Measurements from ENCODE around the gene EHD1.
A peak's percentile ranks its signal among the peaks of the same experiment; 100 is the strongest.

Gene EHD1

DNA sequence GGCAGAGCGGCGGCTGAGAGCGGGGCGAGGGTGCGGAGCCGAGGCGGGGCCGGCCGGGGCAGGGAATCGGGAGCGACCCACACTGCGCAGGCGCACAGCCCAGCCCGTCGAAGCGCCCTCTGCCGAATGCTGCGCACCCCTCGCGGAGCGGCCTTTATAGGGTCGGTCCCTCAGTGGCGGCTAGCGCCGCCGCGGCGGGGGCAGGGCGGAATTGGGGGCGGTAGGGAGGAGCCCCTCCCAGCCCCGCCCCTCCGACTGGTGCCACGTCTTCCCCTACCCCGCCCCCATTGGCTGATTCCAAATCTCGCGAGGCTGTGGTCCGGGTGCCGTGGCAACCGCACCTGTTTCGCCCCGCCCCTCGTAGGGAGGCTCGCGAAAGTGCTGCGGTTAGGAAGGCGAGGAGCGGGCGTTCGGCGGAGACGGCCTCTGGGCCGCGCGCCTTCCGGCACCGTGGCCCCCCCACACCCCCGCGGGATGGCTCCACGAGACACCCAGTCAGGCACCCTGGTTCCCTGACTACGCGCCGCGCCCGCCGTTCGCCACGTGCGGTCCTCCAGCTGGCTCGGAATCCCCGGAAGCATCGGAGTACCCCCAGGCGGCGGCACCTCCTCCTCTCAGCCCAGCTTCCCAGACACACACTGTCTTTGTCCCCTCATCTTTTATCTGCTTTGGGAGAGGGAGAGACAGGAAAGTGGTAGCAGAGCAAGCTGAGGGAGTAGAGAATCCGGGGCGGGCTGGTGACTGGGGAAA is at the start of gene EHD1:
TSS of gene EHD1 (minus strand) at position 128 of the 750 bp plus-strand sequence. CDS start 157 bp downstream, outside the sequence.
- DNase-seq (ENCODE audit: low read depth, low spot score), result peak; percentile 99

GRCh38 chr11:64926689-64927088 is 48.3 kb upstream of the EHD1 start:
- DNase-seq (ENCODE audit: low read depth, low spot score), result no peak

DNA sequence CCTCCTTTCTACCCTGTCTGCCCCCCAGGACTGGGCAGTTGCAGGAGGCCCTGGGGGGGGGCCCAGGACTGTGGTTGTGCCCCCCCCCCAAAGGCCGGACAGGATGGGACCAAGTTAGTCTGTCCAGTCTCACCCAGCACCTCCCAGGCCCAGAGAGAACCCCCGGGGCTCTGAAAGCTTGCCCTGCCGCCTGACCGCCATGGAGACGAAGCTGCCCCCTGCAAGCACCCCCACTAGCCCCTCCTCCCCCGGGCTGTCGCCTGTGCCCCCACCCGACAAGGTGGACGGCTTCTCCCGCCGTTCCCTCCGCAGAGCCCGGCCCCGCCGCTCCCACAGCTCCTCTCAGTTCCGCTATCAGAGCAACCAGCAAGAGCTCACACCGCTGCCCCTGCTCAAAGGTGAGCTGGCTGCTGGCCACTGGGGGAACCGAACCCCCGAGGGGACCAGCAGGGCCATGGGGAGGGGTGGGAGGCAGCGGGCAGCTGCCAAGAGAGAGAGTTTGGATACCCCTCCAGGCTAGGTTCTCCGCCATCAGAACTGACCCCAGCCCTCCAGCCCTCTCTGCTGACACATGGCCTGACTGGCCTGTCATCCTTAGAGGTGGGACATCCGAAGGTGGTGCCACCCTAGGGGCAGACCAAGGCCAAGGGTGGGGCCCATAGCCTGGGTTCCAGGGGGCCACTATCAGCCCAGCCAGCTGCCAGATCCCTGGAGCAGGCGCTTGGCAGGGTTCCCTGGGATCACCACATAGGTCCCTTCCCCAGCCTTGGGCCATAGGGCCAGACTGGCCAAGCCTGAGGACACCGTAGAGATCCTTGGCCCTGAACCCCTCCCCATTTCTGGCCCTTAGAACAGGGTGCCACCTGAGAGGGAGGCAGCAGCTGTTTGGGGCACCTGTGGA is 47.4 kb upstream of the EHD1 start:
- no peak for DNase-seq (ENCODE audit: low read depth, low spot score)

- no peak for DNase-seq (ENCODE audit: low read depth, low spot score)
Observed at GRCh38 chr11:64924910-64925284, 46.5 kb upstream of the EHD1 start.

DNA sequence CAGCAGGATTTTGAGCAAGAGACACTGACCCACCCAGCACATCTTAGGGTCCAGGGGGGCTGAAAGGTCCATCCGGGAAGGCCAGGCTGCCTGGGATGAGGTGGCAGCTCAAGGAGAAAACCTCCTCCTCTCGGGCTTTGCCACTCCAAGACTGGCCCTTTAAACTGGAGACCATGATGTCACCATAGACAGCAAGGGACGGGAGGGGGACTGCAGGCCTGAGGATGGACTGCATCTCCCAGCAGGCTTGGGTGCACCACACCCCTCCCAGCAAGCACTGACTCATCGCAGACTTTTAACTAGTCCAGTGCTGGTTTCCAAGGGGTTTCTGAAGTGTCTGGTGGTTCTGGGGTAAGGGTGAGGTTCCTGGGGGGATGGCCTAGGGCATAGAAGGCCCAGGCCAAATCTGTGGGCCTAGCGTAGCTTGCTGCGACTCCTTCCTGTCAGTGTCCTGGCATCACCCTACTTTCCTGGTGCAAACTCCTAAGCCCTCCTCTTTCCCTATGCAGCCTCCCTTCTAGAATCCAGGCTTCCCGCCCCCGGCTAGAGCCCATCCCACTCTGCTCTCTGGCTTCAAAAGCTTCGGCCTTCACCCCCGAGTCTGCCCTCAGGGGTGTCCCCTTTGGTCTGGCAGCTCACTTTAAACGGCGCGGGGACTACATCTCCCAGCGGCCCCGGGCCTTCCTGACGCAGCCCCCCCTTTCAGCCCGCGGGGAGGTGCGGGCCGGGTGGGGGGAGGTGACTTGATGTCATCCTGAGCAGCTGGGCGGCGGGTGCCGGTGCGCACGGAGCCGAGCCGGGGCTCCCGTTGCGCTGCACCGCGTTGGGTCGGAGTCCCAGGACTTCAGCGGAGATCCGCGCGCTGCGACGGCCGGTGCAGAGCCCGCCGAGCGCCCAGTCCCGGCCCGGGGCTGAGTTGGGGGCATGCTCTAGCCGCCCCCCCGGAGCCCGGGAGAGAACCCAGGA is 45.8 kb upstream of the EHD1 start, which contains the start of gene PPP2R5B:
TSS of gene PPP2R5B (plus strand) at position 746 of the 966 bp plus-strand sequence. CDS start 1,046 bp downstream, outside the sequence.
- DNase-seq (ENCODE audit: low read depth, low spot score), result peak; percentile 86

DNA sequence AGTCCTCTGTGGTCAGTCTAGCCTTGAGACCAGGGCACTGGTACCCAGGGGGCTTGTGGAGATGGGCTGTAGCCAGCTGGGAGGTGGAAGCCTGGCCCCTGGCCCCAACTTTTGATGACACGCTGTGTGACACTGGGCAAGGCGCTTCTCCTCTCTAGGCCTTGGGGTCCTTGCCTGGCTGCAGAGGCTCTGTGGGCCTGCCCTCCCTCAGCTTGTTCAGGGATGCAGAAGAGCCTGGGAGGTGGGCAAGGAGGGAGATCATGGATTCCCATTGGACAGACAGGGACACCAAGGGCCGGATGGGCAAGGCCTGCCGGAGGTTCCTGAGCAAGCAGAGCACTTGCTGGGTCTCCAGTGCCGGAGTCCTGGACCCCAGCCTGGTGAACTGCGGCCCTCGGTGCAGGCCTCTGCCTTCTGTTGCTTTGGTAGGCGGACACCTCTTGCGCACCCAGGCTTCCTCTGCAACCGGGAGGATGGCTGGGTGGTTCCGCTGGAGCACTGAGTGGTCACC is 44.8 kb upstream of the EHD1 start:
- DNase-seq (ENCODE audit: low read depth, low spot score), result no peak

DNA sequence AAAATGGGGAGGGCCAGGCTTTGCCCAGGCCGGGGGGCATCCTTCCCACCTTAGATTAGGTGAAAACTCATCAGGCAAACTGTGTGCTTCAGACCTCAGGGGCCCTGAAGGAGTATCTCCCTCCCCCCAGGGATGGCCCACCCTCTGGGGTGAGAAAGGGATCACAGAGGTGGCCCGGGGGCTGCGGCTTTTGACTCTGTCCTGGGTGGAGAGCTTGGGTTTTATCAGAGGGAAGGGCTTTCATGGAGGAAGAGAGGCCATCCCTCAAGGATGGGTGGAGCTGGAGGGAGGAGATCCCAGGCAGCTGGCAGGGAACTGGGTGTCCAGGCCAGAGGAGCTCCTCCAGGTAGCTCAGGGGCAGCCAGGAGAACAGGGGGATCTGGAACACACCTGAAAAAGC is 43.0 kb upstream of the EHD1 start:
- no peak for DNase-seq (ENCODE audit: low read depth, low spot score)

DNA sequence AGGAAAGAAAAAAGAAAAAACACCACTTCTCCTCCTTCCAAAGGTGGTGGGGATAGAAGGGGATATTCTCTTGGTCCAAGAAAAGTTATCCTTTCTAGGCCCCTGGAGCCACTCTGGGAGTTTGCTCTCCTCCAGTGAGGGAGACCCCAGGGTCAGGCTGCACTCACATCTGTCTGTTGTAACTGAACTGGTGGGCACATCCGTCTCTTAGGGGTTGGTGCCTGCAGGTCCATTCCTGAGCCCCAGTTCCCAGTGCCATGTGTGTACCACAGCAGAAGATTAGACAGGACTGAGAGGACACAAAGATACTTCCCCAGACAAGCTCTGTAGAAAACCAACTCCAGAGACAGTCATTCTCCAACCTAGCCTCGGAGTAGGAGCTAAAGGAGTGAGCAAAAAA is 41.7 kb upstream of the EHD1 start:
- no peak for DNase-seq (ENCODE audit: low read depth, low spot score)

GRCh38 chr11:64919627-64920026 is 41.2 kb upstream of the EHD1 start:
- no peak for DNase-seq (ENCODE audit: low read depth, low spot score)

DNA sequence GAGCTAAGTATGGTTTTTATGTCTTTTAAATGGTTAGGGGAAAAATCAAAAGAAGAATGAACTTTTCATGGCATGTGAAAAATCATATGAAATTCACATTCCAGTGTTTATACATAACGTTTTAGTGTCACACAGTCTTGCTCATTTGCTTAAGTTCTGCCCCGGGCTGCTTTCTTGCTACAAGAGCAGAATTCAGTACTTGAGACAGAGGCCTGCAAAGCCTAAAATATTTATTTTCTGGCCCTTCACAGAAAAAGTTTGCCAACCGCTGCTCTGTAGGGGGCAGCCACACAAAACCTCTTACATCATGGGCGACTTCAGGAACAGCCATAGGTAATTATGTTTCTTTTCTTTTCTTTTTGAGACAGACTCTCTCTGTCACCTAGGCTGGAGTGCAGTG is 39.6 kb upstream of the EHD1 start:
- DNase-seq (ENCODE audit: low read depth, low spot score), result no peak

DNA sequence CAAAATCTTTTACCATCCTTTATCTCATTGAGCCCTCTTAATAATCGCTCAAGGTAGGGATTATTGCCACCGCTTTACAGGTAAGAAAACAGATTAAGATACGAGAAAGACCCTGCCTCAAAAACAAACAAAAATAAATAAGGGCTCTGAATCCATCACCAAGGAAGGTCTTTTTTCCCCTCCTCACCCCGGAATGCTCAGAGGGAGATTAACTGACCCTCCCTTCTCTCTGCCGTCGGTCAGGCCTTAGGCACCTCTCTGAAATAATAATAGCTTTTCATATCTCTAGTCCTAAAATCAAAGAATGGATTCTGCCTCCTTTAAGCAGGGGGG is 39.2 kb upstream of the EHD1 start:
- DNase-seq (ENCODE audit: low read depth, low spot score), result no peak

- peak; percentile 98 for DNase-seq (ENCODE audit: low read depth, low spot score)
Observed at GRCh38 chr11:64916775-64917662, 38.6 kb upstream of the EHD1 start, which contains the start of gene ATG2A. Gene ATG2A, minus strand, starts transcription at chr11:64917209. Its CDS starts 74 bp downstream, at chr11:64917135.

GRCh38 chr11:64916040-64916774 is 37.8 kb upstream of the EHD1 start:
- DNase-seq (ENCODE audit: low read depth, low spot score), result no peak

GRCh38 chr11:64915376-64915887 is 37.0 kb upstream of the EHD1 start:
- no peak for DNase-seq (ENCODE audit: low read depth, low spot score)

DNA sequence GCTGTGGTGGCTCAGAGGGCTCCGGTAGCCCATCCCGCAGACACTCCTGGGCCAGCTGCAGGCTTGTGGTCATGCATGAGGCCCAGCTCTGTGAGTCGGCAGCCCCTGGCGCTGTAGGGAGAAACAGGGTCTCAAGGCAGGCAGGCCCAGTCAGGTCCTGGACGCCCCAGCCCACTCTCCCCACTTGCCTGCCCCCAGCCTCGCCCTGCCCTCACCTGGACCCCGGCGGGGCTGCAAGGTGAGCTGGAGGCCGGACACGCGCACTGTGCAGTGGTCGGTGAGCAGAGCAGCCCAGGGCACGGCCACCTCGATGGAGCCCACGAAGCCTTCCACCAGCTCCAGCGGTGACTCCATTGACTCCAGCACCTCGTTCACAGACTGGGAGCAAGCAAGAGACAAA is 35.7 kb upstream of the EHD1 start:
- no peak for DNase-seq (ENCODE audit: low read depth, low spot score)

- no peak for DNase-seq (ENCODE audit: low read depth, low spot score)
Observed at GRCh38 chr11:64913171-64913727, 34.8 kb upstream of the EHD1 start.

DNA sequence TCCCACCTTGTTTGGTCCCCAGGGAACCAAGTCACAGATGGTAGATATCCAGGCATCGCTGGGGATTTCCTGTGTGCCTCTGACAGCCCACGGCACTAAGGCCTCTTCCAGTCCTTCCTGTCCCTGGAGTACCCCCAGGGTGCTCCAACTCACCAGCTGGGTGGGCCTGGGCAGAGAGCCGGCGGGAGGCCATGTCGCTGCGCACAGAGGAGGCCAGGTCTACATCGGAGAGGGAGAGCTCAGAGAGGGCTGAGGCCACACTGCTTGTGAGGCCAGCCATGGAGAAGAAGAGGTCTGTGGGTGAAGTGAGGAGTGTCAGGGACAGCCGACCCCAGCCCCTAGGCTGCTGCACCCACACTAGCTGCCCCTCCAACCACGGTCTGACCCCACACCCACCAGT is 33.3 kb upstream of the EHD1 start:
- DNase-seq (ENCODE audit: low read depth, low spot score), result no peak

DNA sequence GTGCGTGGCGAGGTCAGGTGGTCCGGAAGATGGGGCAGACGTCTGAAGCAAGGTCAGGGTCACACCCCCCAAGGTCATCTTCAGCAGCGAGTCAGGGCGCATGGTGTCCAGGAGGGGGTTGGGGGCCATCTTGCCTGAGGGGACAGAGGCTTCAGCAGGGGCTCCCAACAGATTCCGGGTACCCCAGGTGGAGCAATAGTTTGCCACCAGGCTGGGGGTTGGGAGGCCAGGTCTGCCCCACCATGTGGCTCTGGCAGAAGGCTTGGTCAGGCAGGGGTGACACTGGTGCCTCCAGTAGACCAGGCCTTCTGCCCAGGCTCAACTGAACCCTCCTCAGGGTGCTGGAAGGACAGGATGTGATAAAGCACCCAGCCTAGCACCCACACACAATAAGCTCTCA is 32.7 kb upstream of the EHD1 start:
- no peak for DNase-seq (ENCODE audit: low read depth, low spot score)

DNA sequence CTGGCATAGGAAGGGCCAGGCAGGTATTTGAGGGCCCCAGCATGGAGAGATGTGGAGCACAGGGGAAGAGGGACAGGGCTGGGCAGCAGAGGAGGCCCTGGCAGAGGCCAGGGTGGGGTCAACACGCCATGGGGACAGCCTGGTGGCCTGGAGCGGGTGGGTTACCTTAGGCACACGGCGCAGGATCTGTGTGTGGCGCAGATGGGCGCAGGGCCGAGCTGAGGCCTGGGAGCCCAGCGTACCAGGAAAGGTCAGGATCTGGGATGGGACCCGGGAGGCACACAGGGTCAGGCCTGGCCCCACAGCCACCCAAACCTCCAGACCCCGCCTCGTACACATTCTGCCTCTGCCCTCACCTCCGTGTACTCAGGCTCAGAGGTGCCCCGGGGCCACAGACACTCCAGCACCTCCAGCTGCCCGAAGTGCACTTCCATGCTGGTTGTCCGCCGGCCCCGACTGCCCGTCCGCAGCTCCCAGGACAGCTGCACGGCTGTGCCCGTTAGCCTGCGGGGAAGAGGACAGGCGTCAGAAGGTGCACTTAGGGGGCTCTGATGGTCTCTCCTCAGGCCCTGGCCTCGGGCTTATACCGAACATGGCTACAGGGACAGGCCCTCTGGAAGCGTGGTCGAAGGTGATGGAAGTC is 32.2 kb upstream of the EHD1 start:
- DNase-seq (ENCODE audit: low read depth, low spot score), result no peak
